ENCODE results near the gene IRF8.
A peak's percentile ranks its signal among the peaks of the same experiment; 100 is the strongest.

The IRF8 gene

DNA sequence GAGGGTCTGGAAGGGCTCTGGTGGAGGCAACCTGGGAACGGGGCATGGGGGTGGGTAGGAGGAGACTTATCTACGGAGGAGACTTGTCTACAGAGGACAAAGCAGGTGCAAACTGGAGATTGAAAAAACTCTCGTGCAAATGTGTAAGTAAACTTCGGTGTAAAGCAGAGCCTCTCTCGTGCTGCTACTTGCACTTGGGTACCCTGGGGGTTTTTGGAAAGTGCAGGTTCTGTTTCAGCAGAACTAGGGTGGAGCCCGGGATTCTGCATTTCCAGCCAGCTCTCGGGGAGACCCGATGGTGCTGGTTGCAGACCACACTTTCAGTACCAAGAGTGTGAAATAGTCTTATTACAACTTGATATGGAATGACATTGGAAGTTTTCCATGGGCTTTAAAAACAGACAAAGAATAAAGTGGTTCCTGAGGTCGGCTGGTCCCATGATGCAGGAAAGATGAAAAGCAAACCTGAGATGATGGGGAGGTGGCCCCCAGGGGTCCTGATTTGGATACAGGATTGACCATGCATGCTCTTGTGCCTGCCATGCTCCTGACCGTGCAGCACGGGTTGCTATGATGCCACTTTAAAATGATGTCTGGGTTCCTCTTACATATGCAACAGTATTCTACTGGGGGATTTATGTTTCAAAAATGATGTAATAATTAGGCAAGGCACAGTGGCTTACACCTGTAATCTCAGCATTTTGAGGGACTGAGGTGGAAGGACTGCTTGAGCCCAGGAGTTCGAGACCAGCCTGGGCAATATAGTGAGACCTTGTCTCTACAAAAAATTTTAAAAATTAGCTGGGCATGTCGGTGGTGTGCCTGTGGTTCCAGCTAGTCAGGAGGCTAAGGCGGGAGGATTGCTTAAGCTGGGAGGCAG is 69.3 kb downstream of the IRF8 start:
- DNase-seq = no peak
- H3K27ac Mint-ChIP-seq = no peak overlapping the region
- H3K4me3 Mint-ChIP-seq = no peak overlapping the region
- no peaks in the 10 kb centered on the region for H3K9me3 Mint-ChIP-seq
- peaks cover 2% of the 10 kb centered on the region for H3K27me3 Mint-ChIP-seq
- H3K36me3 Mint-ChIP-seq (ENCODE audit: low read depth) = no peaks in the 10 kb centered on the region
- H3K4me1 Mint-ChIP-seq (ENCODE audit: low read depth) = peaks cover 38% of the 10 kb centered on the region

DNA sequence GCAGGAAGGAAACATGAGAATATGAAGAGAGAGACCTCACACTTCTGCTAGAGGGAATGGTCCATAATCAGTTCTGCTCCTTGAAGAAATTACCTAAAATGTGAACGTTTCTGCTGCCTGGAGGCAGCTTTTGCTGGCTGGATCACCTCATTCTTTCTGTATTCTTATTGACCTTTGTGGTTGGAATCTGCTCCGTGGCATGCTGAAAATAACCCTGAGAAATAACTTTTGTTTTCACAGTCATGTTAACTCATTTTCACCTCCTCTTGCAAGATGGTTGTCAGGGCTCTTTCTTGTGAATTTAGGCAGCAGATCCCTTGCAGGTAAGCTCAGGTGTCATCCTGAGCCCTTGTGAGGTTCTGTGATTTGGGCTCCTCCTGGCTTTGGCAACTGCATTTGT is 70.2 kb downstream of the IRF8 start:
- no peaks in the 10 kb centered on the region for H3K36me3 Mint-ChIP-seq (ENCODE audit: low read depth)
- no peak for DNase-seq
- H3K4me1 Mint-ChIP-seq (ENCODE audit: low read depth) = peaks cover 38% of the 10 kb centered on the region
- H3K27ac Mint-ChIP-seq = peak overlapping the region; percentile 5
- H3K9me3 Mint-ChIP-seq = peaks cover 2% of the 10 kb centered on the region
- peaks cover 2% of the 10 kb centered on the region for H3K27me3 Mint-ChIP-seq
- H3K4me3 Mint-ChIP-seq = peak overlapping the region; percentile 13

DNA sequence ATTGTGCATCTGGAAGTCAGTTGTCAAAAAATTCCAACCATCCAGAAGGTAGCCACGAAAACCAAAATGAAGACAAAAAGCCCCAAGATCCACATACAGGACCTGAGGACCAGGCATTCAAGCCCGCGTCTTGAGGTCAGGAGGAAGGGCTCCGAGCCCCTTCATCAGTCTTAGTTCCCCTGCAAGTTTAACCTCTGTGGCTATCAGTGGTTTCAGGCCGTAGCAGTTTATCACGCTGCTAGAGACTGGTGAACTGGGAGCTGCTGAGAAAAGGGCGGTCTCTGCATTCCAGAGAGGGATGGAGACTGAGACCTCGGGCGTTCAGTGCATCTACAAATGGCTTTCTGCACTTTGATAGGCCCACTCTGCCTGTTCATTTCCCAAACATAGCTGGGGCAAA is 70.6 kb downstream of the IRF8 start:
- DNase-seq = no peak
- Mint-ChIP-seq H3K4me1 (ENCODE audit: low read depth) (peaks cover 38% of the 10 kb centered on the region), H3K27ac (peak overlapping the region; percentile 5), H3K9me3 (peaks cover 2% of the 10 kb centered on the region), H3K4me3 (no peak overlapping the region), H3K36me3 (ENCODE audit: low read depth) (no peaks in the 10 kb centered on the region), H3K27me3 (peaks cover 2% of the 10 kb centered on the region)

DNA sequence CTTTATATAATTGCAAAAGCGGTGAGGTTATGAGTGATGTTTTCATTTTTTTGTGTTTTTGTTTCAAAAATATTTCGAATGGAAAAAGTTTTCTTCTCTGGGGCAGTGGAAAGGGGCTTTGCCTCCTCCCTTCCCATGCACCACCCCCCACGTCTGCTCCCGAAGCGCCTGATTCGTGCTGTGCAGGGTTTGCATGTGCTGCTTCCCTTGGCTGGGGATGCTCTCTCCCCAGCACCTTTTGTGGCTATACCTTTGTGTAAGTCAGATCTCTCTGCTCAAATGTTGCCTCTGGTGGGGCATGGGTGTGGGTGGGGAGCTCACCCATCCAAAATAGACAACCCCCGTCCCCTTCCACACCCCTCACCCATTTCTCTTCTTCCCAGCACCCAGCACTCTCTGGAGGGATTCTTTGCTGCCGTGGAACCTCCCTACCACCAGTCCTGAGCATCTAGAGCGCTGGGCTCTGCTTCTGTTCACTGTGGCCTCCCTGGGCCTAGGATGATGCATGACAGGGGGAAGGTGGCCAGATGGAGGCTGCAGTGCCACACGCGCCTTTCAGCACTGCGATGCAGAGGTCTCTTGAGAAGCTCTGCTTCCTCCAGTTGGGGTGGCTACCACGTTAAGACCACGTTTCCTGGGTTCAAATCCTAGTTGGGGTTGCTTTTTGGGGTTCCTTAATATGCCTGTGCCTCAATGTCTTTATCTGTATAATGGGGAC is 71.2 kb downstream of the IRF8 start:
- Mint-ChIP-seq H3K27ac (no peak overlapping the region), H3K4me1 (ENCODE audit: low read depth) (peaks cover 38% of the 10 kb centered on the region), H3K4me3 (no peak overlapping the region)

DNA sequence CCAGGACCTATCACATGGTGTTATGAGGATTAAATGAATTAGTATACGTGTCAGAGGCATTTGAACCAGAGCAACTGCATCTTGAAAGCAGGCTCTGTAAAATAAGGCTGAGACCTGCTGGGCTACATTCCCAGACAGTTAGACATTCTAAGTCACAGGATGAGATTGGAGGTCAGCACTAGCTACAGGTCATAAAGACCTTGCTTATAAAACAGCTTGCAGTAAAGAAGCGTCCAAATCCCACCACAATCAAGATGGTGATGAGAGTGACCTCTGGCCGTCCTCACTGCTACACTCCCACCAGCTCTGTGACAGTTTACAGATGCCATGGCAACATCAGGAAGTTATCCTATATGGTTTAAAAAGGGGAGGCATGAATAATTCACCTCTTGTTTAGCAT is 71.8 kb downstream of the IRF8 start:
- Mint-ChIP-seq H3K27ac (no peak overlapping the region), H3K9me3 (peaks cover 2% of the 10 kb centered on the region), H3K36me3 (ENCODE audit: low read depth) (no peaks in the 10 kb centered on the region), H3K27me3 (peaks cover 2% of the 10 kb centered on the region), H3K4me1 (ENCODE audit: low read depth) (peaks cover 38% of the 10 kb centered on the region), H3K4me3 (no peak overlapping the region)
- DNase-seq = no peak

More for the DNA sequence above, 71.2 kb downstream of the IRF8 start:
- no peak for DNase-seq
- peaks cover 2% of the 10 kb centered on the region for H3K27me3 Mint-ChIP-seq
- peaks cover 2% of the 10 kb centered on the region for H3K9me3 Mint-ChIP-seq
- no peaks in the 10 kb centered on the region for H3K36me3 Mint-ChIP-seq (ENCODE audit: low read depth)

All from activated T-cell treated with anti-CD3 and anti-CD28 coated beads, Interleukin-2, amount 50 U/mL, for 24 hours (primary cell).